KMS-11 (cell line): ENCODE data around the gene PRB2.
A peak's percentile ranks its signal among the peaks of the same experiment; 100 is the strongest.
"Not testable (repeated sequence)": the region's sequence is repeated elsewhere in the genome, so short reads cannot be mapped to it uniquely, and the experiment has no call there.

ENCODE experiments used
- H2AFZ ChIP-seq: fragments of 200-600 bp; sonication (generic); 2 replicates; pipeline ENCODE4 v1.6.1; 2016; ENCODE audit warnings: antibody characterized with exemption, mixed run types, low read depth
- H3K27ac ChIP-seq: fragments of 200-600 bp; sonication (generic); 2 replicates; pipeline ENCODE4 v1.6.1; 2016; ENCODE audit warnings: mild to moderate bottlenecking, mixed run types
- H3K27me3 ChIP-seq: fragments of 200-600 bp; sonication (generic); 2 replicates; pipeline ENCODE4 v1.6.1; 2017; ENCODE audit warnings: mild to moderate bottlenecking, low read depth, mixed run types, moderate library complexity; ENCODE audit not compliant: insufficient read depth
- H3K36me3 ChIP-seq: fragments of 200-600 bp; sonication (generic); 2 replicates; pipeline ENCODE4 v1.6.1; 2017; ENCODE audit warnings: mild to moderate bottlenecking, mixed run types; ENCODE audit not compliant: insufficient read depth
- H3K4me1 ChIP-seq: fragments of 200-600 bp; sonication (generic); 2 replicates; pipeline ENCODE4 v1.6.1; 2016; ENCODE audit warnings: mild to moderate bottlenecking, low read depth, mixed run types; ENCODE audit not compliant: poor library complexity, severe bottlenecking
- H3K4me2 ChIP-seq: fragments of 200-600 bp; sonication (generic); 2 replicates; pipeline ENCODE4 v1.7.0; 2016; ENCODE audit warnings: mild to moderate bottlenecking, mixed run types
- H3K4me3 ChIP-seq: fragments of 200-600 bp; sonication (generic); IDR thresholded peaks from 2 replicates; pipeline ENCODE4 v1.6.1; 2017; ENCODE audit warnings: low read depth, low read length, mixed read lengths; ENCODE audit not compliant: insufficient read depth
- H3K79me2 ChIP-seq: fragments of 200-600 bp; sonication (generic); 2 replicates; pipeline ENCODE4 v1.6.1; 2016; ENCODE audit warnings: low read depth, mixed run types; ENCODE audit not compliant: insufficient read depth
- H3K9ac ChIP-seq: fragments of 200-600 bp; sonication (generic); 2 replicates; pipeline ENCODE4 v1.6.1; 2016; ENCODE audit warnings: mild to moderate bottlenecking, mixed run types
- H4K20me1 ChIP-seq: fragments of 200-600 bp; sonication (generic); 2 replicates; pipeline ENCODE4 v1.6.1; 2016; ENCODE audit warnings: mild to moderate bottlenecking, mixed run types; ENCODE audit not compliant: insufficient read depth
- TF ChIP-seq, protein P1 (sequence below): fragments of 200-600 bp; sonication (generic); conservative IDR thresholded peaks from 2 replicates; pipeline ENCODE4 v1.6.1; 2017; ENCODE audit warnings: low read depth, mild to moderate bottlenecking, antibody characterized with exemption, low read length, moderate library complexity, mixed read lengths

PRB2 gene

DNA sequence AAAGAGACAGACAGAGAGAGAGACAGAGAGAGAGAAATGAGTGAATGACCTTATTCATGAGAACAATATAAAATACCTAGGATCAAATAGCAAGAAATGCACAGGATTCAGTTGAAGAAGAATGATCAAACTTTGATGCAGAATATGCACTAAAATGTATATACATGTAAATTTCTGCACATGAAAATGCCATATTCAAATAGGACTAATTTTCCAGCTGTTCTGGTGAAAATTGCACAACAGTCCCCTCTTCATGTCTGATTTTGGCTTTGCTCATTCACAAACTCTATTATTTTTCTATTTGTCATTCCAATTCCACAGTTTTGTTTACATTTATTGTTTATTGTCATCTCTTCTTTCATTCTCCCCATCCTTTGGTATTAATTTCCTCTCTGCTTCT, 34.2 kb downstream of the PRB2 start:
- Histone ChIP-seq H2AFZ (no peak overlapping the region), H3K4me3 (no peak overlapping the region), H3K4me1 (no peaks in the 10 kb centered on the region), H3K9ac (no peak overlapping the region), H3K27me3 (no peaks in the 10 kb centered on the region), H4K20me1 (no peaks in the 10 kb centered on the region), H3K36me3 (no peaks in the 10 kb centered on the region), H3K4me2 (no peak overlapping the region), H3K79me2 (no peaks in the 10 kb centered on the region), H3K27ac (no peak overlapping the region)
- TF ChIP-seq, protein P1, sequence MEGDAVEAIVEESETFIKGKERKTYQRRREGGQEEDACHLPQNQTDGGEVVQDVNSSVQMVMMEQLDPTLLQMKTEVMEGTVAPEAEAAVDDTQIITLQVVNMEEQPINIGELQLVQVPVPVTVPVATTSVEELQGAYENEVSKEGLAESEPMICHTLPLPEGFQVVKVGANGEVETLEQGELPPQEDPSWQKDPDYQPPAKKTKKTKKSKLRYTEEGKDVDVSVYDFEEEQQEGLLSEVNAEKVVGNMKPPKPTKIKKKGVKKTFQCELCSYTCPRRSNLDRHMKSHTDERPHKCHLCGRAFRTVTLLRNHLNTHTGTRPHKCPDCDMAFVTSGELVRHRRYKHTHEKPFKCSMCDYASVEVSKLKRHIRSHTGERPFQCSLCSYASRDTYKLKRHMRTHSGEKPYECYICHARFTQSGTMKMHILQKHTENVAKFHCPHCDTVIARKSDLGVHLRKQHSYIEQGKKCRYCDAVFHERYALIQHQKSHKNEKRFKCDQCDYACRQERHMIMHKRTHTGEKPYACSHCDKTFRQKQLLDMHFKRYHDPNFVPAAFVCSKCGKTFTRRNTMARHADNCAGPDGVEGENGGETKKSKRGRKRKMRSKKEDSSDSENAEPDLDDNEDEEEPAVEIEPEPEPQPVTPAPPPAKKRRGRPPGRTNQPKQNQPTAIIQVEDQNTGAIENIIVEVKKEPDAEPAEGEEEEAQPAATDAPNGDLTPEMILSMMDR, result no peak

DNA sequence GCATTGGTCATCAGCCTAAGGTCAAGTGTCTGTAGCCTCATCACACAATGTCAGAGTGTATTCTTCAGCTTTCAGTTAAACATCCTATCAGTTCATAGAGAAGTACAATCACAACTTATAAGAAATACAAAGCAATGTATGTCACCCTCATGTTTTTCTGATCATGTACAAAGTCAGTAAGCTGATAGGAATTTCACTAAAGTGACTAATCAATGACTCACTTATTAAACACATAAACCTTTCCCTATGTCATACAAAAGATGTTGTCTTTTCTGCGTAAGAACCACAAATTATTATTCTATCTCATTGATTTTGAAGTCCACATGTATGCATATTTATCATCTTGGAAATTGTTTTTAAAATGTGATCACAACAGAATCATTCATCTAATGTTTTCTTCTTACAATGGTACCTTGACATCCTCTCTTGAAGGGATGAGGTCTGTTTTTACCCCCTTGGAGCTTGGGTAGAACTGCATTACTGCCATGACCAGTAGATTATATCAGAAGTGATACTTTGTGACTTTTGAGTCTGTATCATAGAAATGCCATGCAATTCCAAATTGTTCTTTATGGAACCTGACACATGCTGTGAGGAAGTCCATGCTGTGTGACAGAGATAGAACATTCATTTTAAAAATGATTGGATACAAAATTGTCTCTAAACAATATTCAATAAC, 35.0 kb downstream of the PRB2 start:
- not testable (repeated sequence) for H3K27me3 ChIP-seq, H3K9ac ChIP-seq, H4K20me1 ChIP-seq, H3K4me3 ChIP-seq, H3K79me2 ChIP-seq, H3K36me3 ChIP-seq, H2AFZ ChIP-seq, H3K4me1 ChIP-seq, H3K27ac ChIP-seq, H3K4me2 ChIP-seq

DNA sequence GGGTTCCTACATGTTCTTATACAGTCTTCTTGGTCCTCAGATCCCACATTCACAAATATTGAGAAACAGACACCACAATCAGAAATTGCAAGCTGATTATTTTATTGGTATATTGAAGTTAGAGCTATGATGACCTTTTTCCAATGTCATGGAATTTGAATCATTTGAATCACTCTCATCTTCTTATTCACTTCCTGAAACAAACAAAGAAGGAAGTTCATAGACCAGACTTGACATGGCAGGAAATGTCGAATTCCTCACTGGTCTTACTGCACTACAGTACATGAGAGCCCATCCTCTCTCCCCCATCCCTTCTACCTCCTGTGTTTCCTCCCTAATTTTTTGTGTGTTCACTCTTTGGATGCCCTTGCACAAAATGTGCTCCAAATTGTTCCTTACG, 43.6 kb downstream of the PRB2 start:
- not testable (repeated sequence) for H3K9ac ChIP-seq, H3K4me1 ChIP-seq, H3K27me3 ChIP-seq, H3K4me3 ChIP-seq, H2AFZ ChIP-seq, H3K27ac ChIP-seq, H3K36me3 ChIP-seq, H3K79me2 ChIP-seq, H4K20me1 ChIP-seq, H3K4me2 ChIP-seq

DNA sequence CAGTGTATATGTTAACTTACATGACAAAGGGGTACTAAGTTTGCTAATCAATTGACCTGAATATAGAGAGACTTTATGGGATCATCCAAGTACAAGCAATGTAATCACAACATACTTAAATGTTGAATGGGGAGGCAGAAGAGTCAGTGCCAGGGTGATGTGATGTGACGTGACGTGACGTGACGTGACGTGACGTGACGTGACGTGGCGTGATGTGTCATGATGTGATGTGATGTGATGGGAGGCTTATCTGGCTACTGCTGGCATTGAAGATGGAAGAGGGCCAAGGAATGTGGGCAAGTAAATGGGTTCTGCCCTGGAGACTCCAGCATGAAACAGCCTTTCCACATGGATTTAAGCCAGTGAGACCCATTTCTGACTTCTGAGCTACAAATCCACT, 46.9 kb downstream of the PRB2 start:
- no peak overlapping the region for H2AFZ ChIP-seq
- TF ChIP-seq, protein P1, result no peak
- H3K27me3 ChIP-seq, result no peaks in the 10 kb centered on the region
- H3K79me2 ChIP-seq, result no peaks in the 10 kb centered on the region
- H3K9ac ChIP-seq, result no peak overlapping the region
- H4K20me1 ChIP-seq, result no peaks in the 10 kb centered on the region
- H3K4me1 ChIP-seq, result no peaks in the 10 kb centered on the region
- H3K4me3 ChIP-seq, result no peak overlapping the region
- H3K27ac ChIP-seq, result no peak overlapping the region
- no peak overlapping the region for H3K4me2 ChIP-seq
- no peaks in the 10 kb centered on the region for H3K36me3 ChIP-seq

DNA sequence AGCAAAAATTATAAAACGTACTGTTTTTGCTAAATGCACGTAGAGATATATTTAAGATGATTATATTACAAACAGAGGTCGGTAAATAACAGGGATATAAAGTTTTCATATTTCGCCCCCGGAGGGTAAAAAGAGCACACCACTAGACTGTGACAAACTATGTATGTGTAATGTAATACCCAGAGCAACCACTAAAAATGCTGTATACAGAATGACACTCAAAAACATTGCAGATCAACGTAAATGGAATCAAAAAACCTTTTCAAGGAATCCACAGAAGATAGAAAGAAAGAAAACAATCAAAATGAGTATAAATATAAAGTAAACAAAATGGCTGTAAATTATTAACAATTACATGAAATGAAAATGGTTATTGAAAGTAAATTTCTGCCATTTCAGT, 47.6 kb downstream of the PRB2 start:
- H3K27ac ChIP-seq, result no peak overlapping the region
- H3K4me1 ChIP-seq, result no peaks in the 10 kb centered on the region
- H2AFZ ChIP-seq, result no peak overlapping the region
- H3K9ac ChIP-seq, result no peak overlapping the region
- no peak overlapping the region for H3K4me2 ChIP-seq
- H3K4me3 ChIP-seq, result no peak overlapping the region
- no peaks in the 10 kb centered on the region for H3K36me3 ChIP-seq
- no peaks in the 10 kb centered on the region for H3K27me3 ChIP-seq
- H4K20me1 ChIP-seq, result no peaks in the 10 kb centered on the region
- TF ChIP-seq, protein P1, result peak; percentile 39
- H3K79me2 ChIP-seq, result no peaks in the 10 kb centered on the region
